Hepatic stellate cell (primary cell): Measurements from ENCODE around the gene TNFSF15.

Experiments
- DNase-seq: peaks from one replicate; pipeline ENCODE4 v3.0.0; 2011; ENCODE audit warnings: low spot score

The TNFSF15 gene

DNA sequence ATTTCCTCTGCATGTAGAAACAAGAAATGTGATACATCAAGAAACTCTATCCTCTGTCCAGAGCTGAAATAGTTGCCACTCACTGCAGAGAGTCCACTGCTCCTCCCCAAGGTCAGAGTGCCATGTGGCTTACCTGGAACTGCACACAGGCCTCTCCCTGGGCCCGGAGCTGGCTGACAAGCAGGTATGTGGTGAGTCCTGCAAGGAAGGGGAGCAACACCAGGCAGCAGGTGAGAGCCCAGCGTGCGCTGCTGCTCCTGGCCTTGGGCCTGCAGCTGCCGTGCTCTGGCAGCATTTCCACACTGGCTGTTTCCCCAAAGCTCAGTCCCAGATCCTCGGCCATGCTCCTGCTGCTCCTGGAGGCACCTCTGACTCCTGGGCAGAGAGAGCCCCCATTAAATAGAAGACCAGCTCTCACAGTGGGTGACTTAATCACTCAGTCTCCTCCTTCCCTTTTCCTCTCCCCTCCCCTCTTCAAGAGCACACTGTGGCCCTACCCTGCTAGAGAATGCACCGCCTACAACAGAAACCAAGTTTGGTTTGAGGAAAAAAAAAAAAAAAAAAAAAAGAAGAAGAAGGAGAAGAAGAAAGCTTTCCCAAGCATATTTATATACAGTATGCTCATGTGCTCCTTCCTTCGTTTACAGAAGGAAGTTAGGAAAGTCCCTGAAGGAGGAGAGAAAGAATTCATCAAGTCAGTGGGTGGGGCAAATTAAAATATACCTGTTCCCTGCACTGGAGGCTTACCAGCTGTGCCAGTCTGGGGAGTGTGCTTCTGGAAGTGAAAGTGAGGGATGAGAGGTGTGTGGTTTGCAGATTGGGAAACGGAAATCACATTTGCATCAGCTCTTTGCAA, at the start of gene TNFSF15:
Gene TNFSF15, minus strand, starts transcription at position 370 of the 856 bp plus-strand sequence. Its CDS starts 27 bp downstream, at position 343.
- peak; percentile 7 for DNase-seq

DNA sequence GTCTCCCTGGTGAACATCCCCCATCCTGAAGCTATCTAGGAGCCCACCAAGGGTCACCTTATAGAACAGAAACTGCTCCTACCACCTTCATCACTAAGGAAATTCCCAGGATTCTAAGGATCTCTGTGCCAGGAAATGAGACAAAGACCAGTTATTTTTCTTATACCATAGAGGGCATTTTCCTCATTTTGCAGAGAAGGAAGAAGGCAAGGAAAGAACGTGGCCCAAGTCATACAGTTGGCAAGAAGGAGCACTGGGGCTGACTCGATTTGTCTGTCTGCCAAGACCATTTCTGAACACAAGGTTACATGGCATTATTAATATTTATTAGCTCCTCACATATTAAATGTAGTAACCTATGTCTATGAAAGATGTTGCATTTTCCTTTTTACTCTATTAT, 49.6 kb upstream of the TNFSF15 start:
- no peak for DNase-seq

DNA sequence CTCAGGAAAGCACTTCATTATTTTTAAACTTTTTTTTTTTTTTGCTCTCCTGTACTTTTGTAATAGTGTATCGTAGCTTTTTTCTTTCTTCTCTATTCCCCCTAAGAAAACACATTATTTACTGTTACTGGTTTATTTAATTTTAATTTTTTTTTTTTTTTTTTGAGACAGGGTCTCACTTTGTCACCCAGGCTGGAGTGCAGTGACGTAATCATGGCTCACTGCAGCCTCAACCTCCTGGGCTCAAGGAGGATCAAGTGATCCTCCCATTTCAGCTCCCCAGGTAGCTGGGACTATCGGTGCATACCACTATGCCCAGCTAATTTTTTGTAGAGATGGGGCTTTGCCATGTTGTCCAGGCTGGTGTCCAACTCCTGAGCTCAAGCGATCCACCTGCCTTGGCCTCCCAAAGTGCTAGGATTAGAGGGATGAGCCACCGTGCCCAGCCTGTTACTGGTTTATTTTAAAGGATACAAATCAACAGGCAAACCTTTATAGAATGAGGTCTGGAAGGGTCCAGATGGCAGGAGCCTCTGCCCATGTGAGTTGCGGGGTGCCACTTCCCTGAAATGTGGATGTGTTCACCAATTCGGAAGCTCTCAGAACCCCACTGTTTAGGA, 49.0 kb upstream of the TNFSF15 start:
- DNase-seq, result no peak

DNA sequence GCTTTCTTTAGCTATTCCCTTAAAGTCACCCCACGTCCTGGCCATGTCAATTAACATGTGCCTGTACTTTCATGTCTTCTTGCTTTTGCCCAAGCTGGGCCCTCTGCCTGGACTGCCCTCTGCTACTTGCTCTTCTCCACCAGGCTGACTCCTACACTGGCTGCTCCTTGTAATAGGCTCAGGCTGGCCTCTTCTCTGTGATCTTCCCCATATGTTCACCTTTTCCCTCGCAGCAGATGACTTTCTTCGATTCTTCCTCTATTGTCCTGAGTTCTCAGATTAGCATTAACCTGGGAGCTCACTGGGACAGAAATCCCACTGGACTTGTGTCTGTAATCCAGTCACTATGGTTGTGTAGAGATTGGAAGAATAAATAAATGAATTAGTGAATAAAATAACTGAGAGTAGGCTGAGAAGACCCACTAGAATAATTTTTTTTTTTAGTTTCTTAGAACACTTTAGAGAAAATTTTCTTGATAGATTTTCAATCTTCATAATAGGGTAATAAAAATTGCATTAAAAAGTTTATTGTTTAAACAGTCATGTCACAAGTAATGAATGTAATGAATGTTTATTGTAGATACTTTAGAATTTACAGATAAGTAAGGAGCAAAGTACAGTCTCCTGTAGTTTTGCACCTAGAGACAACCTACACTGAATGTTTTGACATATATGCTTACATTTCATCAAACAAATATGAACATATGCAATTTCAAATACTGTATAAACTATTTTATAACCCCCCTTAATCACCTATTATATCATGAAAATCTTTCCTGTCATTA, 47.4 kb upstream of the TNFSF15 start:
- no peak for DNase-seq

- DNase-seq, result peak; percentile 17
These were observed 46.3 kb upstream of the TNFSF15 start for GRCh38 chr9:114852050-114852594.

DNA sequence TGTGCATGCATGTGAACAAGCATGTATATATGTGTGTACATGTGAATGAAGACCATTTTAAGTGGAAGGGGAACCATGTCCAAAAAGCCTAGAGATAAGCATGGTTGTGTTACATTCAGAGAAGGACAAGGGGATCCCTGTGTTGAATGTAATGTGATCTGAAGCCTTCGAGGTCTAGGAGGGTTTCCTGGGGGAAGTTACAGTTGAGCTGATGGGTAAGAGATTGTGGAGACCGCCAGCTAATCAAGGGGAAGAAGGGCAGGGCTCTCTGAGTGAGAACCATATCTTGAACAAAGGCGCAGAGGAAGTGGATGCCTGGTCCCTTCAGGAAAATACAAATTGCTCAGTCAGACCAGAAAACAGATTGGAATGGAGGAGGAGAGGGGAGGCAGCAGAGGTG, 45.5 kb upstream of the TNFSF15 start:
- DNase-seq, result no peak

- no peak for DNase-seq
These were observed 45.0 kb upstream of the TNFSF15 start for GRCh38 chr9:114850871-114851270.

- no peak for DNase-seq
These were observed 43.6 kb upstream of the TNFSF15 start for GRCh38 chr9:114849450-114849849.

DNA sequence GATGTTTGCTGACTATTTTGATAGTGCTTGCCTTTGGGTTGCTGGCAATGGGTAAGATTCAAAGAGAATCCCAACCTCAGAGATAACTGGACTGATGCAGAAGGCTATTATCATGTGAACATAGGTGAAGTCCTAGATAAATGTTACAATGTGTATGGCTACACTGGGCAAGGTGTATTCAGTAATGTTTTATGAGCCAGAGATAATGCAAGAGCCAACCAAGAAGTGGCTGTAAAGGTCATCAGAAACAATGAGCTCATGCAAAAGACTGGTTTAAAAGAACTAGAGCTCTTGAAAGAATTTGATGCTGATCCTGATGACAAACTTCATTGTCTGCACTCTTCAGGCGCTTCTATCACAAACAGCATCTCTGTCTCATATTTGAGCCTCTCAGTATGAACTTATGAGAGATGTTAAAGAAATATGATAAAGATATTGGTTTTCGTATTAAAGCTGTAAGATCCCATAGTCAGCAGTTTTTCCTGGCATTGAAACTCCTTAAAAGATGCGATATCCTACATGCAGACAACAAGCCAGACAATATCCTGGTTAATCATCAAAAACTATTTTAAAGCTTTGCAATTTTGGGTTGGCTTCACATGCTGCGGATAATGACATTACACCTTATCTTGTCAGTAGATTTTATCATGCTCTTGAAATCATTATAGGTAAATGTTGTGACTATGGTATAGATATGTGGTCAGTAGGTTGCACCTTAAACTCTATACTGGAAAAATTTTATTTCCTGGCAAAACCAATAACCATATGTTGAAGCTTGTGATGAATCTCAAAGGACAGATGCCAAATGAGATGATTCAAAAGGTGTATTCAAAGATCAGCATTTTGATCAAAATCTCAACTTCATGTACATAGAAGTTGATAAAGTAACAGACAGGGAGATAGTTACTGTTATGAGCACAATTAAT, 41.9 kb upstream of the TNFSF15 start:
- no peak for DNase-seq

GRCh38 chr9:114845373-114845772, 39.5 kb upstream of the TNFSF15 start:
- DNase-seq, result no peak

GRCh38 chr9:114844766-114845165, 38.9 kb upstream of the TNFSF15 start:
- no peak for DNase-seq

DNA sequence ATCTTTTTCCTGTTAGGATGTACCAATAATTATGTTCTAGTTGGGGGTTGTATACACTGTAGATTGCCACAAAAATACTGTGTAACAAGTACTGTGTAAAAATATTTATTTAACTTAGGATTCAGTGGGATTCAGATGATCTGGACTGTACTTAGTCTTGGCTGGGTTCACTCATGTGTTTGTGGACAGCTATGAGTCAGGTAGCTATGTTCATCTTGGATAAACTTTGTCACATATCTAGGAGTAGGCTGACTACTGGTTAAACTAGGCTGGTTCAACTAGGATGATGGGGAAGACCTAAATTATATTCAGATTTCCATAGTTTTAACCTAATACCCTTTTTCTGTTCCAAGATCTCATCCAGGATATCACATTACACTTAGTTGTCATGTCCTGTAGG, 32.1 kb upstream of the TNFSF15 start:
- DNase-seq, result no peak

DNA sequence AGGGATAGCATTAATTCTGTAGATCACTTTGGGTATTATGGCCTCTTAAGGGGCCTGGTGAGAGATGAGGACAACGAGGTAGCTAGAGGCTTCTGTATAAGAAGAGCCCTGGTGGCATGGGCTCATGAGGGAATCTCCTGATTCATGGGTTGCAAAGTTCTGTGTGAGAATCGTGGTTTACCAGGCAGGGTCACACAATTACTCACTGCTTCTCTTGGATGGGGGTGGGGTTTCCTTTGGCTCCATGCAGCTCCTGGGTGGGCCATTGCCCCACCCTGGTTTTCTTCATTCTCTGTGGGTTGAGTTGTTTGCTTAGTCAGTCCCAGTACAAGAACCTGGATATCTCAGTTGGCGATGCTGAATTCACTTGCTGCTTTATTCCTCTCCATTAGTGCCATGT, 30.9 kb upstream of the TNFSF15 start:
- DNase-seq, result no peak

DNA sequence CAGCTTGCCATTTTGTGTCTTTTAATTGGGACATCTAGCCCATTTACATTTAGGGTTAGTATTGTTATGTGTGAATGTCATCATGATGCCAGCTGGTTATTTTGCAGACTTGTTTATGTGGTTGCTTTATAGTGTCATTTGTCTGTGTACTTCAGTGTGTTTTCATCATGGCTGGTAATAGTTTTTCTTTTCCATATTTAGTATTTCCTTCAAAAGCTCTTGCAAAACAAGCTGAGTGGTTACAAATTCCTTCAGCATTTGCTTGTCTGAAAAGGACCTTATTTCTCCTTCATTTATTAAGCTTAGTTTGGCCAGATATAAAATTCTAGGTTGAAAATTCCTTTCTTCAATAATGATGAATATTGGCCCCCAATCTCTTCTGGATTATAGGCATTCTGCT, 28.5 kb upstream of the TNFSF15 start:
- no peak for DNase-seq

GRCh38 chr9:114830546-114830945, 24.7 kb upstream of the TNFSF15 start:
- DNase-seq, result no peak

GRCh38 chr9:114829574-114830440, 24.0 kb upstream of the TNFSF15 start:
- DNase-seq, result no peak

DNA sequence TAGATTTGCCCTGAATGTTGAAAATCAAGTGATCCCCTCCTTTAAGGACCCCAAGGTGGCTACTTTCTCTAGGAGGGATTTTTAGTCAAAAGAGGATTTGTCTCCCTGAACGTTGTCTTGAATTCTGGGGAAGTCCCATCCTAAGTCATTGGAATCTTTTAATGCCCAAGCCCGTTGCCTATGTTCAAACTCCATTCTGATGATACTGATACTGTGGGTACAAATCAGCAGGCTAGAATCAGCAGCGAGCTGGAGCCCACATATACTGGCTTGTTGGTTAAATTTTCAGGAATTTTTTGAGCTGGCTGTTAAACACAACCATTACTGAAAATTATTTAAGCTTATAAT, 22.4 kb upstream of the TNFSF15 start:
- no peak for DNase-seq

DNA sequence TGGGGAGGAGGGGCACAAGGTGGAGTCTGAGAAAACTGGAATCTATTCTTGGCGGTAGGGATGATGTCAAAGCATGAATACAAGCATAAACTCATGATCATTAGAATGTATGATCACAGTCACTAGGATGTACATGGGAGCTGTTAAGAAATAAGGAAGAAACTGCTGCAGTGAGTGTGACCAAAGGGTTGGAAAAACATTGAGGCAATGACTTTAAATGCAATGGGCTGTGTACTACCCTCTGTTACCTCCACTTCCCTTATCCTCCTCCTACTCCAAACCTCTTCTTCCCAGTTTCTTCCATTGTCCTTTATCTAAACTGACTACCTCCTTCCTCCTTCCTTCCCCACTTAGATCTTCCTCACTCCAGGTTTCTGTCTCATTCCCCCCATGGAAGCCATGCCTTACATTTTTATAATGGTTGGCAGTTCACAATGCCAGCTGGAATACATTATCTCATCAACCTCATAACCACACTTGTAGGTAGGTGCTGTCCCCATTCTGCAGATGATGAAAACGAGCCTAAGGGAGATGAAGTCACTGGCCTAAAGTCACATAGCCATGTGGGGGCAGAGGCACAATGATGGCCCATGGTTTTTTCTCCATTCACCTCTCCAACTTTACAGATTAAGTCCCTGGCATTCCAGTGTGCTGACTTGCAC, 21.9 kb upstream of the TNFSF15 start:
- DNase-seq, result no peak

- DNase-seq, result no peak
These were observed 20.6 kb upstream of the TNFSF15 start for GRCh38 chr9:114826431-114826830.
